LNCaP clone FGC (cell line): ENCODE measurements around the gene ENOSF1.

Source experiments
- DNase-seq: peaks from one replicate; pipeline ENCODE4 v3.0.0-alpha.2; 2011; ENCODE audit warnings: low read depth
- H3K4me3 ChIP-seq: 2 replicates; pipeline ENCODE4 v1.5.1; 2011; ENCODE audit warnings: mild to moderate bottlenecking, low read depth, low read length, control low read depth
- CTCF ChIP-seq: IDR thresholded peaks from 2 replicates; pipeline ENCODE4 v1.5.1; 2012; ENCODE audit warnings: mild to moderate bottlenecking; ENCODE audit not compliant: control insufficient read depth, insufficient read depth; ENCODE audit errors: extremely low read depth

Gene ENOSF1

GRCh38 chr18:650428-650858 lies 62.0 kb downstream of the ENOSF1 start:
- TF ChIP-seq CTCF, result no peak
- no peak for DNase-seq
- no peak overlapping the region for H3K4me3 ChIP-seq

- no peak for TF ChIP-seq CTCF
- peak; percentile 30 for DNase-seq
- H3K4me3 ChIP-seq, result no peak overlapping the region
Measured at GRCh38 chr18:649341-649740, 63.1 kb downstream of the ENOSF1 start.

GRCh38 chr18:647304-647703 lies 65.1 kb downstream of the ENOSF1 start:
- TF ChIP-seq CTCF, result no peak
- DNase-seq, result no peak
- no peak overlapping the region for H3K4me3 ChIP-seq

- H3K4me3 ChIP-seq, result no peak overlapping the region
- TF ChIP-seq CTCF, result 0 out of 2 replicates have a peak, but pooled peaks have one; percentile 3
- no peak for DNase-seq
Measured at GRCh38 chr18:644395-645004, 67.9 kb downstream of the ENOSF1 start.

GRCh38 chr18:641224-641623 lies 71.2 kb downstream of the ENOSF1 start:
- H3K4me3 ChIP-seq, result no peak overlapping the region
- no peak for DNase-seq
- no peak for TF ChIP-seq CTCF

- no peak for DNase-seq
- no peak for TF ChIP-seq CTCF
- no peak overlapping the region for H3K4me3 ChIP-seq
Measured at GRCh38 chr18:635171-635570, 77.3 kb downstream of the ENOSF1 start.

GRCh38 chr18:634551-635045 lies 77.8 kb downstream of the ENOSF1 start:
- DNase-seq, result no peak
- no peak overlapping the region for H3K4me3 ChIP-seq
- TF ChIP-seq CTCF, result no peak
